HG03520 (cell line): Measurements from ENCODE around the gene MYLIP.

Source experiments
- ATAC-seq: cut with Tn5 transposase; IDR thresholded peaks from one replicate; pipeline ENCODE4 v1.9.1; 2021; ENCODE audit warnings: mild to moderate bottlenecking, moderate library complexity; ENCODE audit not compliant: unreplicated experiment

Gene MYLIP

GRCh38 chr6:16128759-16129622, at the start of gene MYLIP:
TSS of gene MYLIP (plus strand) at chr6:16129086. CDS start at chr6:16129323, 237 bp downstream.
- ATAC-seq: peak; percentile 65

DNA sequence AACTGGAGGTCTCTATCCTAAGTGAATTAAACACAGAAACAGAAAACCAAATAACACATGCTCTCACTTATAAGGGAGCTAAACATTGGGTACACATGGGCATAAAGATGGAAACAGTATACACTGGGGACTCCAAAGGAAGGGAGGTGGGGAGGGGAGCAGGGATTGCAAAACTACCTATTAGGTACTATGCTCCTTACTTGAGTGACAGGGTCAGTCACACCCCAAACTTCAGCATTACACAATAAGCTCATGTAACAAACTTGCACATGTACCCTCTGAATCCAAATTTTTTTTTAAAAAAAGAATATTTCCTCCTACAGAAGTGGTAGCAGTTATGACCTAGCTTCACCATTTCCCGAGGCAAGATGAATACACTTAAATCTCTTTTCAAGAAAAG, 49.5 kb upstream of the MYLIP start:
- no peak for ATAC-seq

DNA sequence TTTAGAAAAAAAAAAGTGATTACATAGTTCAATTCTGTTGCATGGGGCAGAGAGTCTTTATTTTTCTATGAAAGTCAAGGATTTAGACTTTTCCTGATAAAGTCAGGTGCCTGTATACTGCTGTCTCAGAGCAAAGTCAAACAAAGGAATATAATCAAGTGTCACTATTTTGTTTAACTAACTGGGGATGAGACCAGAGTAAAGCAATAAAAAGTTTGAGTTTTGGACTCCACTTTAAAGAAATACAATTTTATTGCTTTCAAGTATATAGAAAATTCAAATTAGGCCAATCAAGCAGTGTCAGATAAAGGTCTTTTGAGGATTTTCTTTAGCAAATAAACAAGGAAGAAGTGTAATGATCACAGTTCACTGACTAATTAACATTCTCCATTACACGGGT, 48.7 kb upstream of the MYLIP start:
- ATAC-seq: no peak

- no peak for ATAC-seq
These were observed 47.6 kb upstream of the MYLIP start for GRCh38 chr6:16081326-16081725.

GRCh38 chr6:16082361-16082760, 46.5 kb upstream of the MYLIP start:
- ATAC-seq: no peak

DNA sequence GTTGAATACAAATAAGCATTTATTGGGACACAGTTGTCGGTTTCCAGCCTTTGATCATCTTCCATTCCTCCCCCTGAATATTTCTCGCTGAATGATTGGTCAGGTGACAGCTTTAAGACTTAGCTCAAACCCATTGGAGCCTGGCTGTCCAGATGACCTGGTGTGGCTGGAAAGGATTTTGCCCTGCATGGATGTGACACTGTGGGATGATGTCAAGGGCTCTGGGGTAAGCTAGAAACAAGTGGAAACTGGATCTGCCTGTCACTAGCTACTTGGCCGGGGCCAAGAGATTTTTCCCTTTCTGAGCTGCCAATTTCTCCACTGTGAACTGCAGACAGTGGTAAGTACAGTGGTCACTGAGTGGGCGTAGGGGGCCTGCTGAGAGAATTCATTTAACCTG, 41.9 kb upstream of the MYLIP start:
- ATAC-seq: no peak

DNA sequence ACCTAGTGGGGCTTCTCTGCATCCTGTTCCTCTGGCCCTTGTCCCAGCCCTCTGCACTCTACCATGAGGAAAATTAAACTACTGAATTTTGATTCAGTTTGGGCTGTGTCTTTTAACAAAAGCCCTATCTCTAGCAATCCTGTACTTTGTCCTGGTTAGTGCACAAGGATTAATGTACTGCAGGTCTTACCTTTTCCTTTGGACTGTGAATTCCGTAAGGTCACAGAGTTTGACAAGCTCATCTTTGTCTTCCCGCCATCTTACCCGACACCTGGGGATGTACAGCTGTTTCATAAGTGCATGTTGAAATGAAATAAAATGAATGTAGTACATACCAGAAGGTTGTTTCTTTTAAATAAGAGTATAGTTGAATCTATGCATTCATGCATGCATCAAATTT, 41.5 kb upstream of the MYLIP start:
- no peak for ATAC-seq

GRCh38 chr6:16088409-16088808, 40.5 kb upstream of the MYLIP start:
- no peak for ATAC-seq

GRCh38 chr6:16089232-16090062, 39.4 kb upstream of the MYLIP start:
- ATAC-seq: no peak

DNA sequence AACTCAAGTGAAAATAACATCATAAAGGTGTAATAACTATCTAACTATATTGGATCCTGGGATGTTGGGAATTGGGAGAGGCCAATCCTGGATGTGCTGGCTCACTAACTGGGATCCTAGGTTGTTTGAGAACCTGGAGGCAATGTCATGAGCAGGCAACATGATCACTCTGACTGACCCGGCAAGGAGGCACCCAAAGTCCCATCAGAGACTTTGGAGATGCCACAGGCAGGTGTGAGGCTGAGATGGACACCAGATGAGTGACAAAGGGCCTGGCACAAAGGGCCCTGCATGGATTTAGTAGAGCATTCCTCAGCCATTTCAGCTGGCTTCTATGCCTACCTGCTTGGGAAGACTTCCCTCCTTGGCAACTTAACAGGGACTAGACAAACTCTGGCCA, 38.4 kb upstream of the MYLIP start:
- ATAC-seq: no peak

DNA sequence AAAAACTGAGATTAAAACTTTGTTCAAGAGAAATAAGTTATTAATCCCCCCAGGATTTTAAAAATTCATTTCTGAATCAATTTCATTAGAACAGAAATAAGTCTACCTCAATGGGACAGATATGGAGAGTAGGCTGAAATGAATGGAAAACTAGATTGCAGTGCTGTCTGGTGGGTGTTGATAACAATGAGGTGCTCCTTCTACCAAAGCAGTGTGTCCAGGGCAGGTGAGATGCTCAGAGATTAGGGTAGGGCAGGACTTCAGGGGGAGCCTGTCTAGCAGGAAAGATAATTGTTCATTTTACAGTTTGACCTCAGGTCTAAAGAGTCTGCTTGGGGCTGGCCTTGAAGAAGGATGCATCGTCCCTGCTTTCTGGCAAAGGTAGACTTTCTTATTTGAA, 38.0 kb upstream of the MYLIP start:
- ATAC-seq: no peak

DNA sequence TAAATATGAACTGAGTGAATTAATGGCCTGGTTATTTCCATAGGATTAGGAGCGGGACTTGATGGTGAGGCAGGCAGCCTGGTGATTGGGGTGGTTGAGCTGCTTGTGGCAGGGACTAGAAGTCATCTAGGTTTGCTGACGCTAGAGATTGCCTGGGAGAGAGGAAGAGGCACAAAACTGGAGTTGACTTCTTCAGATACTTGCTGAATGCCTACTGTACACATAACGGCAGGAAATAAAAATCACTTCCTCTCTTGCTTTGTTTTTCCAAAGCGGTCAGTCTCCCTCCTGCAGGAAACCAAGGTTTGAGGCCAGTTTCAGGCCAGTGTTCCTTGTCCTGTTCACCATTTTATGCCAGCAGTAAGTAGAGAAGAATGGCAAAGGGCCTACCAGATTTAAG, 36.7 kb upstream of the MYLIP start:
- ATAC-seq: no peak

GRCh38 chr6:16092990-16093389, 35.9 kb upstream of the MYLIP start:
- peak; percentile 68 for ATAC-seq

DNA sequence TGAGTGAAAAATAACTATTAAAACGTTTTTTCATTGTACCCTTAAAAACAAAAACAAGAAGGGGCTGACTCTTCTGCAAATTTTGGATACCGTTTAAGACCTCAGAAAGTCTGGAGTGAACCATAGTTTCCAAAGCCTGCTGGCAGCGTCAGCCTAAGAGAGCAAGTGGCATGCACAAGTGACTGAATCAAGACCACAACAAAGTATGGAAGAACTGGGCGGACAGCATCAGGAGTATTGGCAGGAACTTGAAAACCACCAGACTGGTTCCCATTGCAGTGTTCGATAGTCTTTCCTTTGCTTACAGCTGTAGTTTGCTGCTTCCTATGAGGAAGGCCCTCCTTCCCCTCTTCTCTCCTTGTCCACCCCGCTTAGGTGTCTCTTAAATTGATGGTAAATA, 33.7 kb upstream of the MYLIP start:
- no peak for ATAC-seq

- ATAC-seq: no peak
These were observed 31.3 kb upstream of the MYLIP start for GRCh38 chr6:16097382-16098171.

DNA sequence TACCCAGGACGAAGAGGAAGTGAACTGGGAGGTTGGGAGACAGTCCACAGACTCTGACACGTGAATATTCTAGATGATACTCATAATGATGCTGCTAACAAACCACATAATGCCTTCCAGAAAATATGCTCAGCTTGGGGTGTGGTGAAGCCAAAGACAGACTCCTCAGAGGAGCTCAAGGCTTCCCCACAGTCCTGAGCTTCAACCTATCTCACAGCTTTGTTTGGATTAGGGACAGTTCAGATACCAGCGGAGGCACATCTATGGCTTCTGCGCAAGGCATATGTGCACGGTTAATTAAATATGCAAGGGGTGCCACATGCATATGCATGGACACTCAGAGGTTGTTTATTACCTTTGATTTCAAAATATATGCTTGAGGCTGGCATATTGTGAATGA, 30.7 kb upstream of the MYLIP start:
- ATAC-seq: no peak

DNA sequence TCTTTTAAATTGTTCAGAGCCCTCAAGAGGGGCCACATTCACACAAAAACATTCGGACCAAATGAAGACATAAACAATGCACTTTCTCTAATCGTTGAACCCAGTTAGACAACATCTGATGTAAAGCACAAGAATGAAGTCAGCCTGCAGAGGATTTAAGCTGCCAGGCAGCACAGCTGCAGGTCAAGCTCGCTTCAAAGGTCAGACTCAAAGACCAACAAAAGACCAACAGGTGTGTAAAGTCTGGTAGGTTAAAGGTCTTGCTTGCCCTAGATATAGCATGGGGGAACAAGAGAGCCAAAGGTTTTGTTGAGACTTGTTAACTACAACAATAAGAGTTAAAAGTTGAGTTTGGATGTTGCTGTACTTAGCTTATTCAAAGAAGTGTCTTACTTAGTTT, 26.7 kb upstream of the MYLIP start:
- no peak for ATAC-seq

DNA sequence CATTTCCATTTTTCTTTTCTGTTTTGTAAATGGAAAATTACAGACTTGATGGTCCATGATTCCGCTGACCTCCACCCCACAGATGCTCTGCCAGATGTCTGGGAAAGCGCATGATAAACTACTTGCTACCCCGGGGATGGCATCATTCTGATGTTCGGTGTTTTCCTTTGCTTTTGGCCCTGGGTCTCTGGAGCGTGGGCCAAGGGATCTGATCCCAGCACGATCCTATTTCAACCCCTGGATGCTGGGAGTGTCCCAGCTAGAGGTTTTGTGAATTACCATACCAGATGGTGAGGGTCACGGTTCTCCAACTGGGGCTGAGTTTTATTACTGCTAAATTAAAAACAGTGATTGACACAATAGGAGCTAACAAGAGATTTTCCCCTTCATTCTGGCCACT, 25.2 kb upstream of the MYLIP start:
- ATAC-seq: no peak

GRCh38 chr6:16104624-16105433, 24.1 kb upstream of the MYLIP start:
- ATAC-seq: no peak

- ATAC-seq: no peak
These were observed 23.0 kb upstream of the MYLIP start for GRCh38 chr6:16105854-16106253.
